H1 (cell line): ENCODE results near the gene HMCN1.

ENCODE experiments used
- CTCF ChIP-seq, 3 experiments: IDR thresholded peaks; 1 replicate in 2 of 3; 2 replicates in 1 of 3; pipeline versions ENCODE4 v1.5.1 to v1.6.1; 2011; ENCODE audit warnings: low read length in 3 of 3, mild to moderate bottlenecking in 3 of 3, inconsistent platforms in 2 of 3, low read depth in 1 of 3, moderate library complexity in 1 of 3; ENCODE audit not compliant: insufficient read depth in 1 of 3; ENCODE audit errors: control extremely low read depth in 1 of 3
- JUND ChIP-seq: IDR thresholded peaks from 2 replicates; pipeline ENCODE4 v1.6.1; 2011; ENCODE audit warnings: mild to moderate bottlenecking, improper control_type of control experiment, low read length
- TAF1 ChIP-seq: IDR thresholded peaks from 2 replicates; pipeline ENCODE4 v1.6.1; 2011; ENCODE audit warnings: mild to moderate bottlenecking, low read depth, low read length
- YY1 ChIP-seq: IDR thresholded peaks from 2 replicates; pipeline ENCODE4 v1.6.1; 2011; ENCODE audit warnings: low read depth, mild to moderate bottlenecking, low read length

DNA sequence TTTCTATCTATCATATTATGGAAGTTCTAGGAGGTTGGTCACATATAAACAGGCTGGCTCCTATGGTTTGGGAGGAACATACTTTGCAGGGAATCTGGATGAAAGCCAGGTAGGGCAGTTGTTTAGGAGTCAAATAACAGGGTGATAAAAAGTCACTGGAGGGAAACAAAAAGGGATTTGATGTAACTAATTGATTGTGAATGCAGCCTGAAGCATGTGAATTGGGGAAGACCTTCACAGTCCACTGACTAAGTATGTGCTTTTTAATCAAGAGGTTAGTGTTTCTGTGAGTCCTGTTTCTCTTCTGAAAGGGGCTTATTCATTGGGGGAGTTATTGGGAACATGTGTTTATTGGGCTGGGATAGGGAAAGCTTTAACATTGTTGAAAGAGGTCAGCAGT, 41.3 kb downstream of the HMCN1 start:
- no peak for TF ChIP-seq CTCF (IDR thresholded peaks at IDR 0.05; ENCODE audit: control extremely low read depth in 1 of 3, insufficient read depth in 1 of 3, low read depth in 1 of 3, low read length in 3 of 3)
- TF ChIP-seq TAF1: no peak
- TF ChIP-seq YY1: no peak
- TF ChIP-seq JUND: no peak
